Measurements from ENCODE around the gene EHF.
A peak's percentile ranks its signal among the peaks of the same experiment; 100 is the strongest.
"Not testable (repeated sequence)": the region's sequence is repeated elsewhere in the genome, so short reads cannot be mapped to it uniquely, and the experiment has no call there.

Gene EHF

DNA sequence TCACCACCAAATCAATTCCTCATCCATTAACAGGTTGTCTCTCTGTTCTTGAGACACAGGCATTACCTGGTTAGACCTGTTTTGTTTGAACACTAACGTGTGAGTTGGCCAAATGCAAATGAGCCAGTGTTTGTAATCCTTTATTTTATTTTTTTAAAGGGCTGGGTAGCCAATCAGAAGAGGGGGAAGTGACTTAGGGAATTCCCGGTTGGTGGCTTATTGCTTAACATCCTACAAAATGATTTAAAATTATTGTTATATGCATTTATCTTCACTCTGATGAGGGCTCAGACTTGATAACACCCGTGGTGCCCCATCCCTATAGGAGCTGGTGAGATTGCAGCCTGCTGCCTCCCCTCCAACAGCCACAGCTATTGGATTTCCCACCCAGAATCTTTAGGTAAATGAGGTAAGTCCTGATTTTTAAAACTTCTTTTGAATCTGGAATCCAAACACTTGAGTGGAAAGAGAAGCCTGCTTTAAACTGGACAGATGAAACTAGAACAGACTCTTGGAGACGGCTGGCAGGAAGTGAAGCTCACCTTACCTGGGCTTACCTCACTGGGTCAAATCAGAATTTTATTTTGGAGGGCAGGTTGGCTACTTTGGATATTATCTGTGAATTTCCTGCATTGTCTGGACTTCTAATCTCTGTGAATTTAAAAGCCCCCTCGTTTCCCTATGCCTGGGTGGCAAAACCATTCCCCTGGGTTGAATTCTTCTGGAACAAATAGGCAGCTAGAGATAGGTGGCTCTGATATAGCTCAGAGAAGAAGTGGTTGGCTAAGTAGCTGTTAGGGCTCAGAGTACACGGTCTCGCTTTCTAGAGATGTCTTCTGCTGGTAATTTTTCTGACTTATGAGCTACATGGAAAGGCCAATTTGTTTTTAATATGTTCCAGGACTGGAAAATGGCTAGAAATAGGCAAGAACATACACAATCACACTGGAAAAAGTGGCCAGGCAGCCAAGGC lies at the start of gene EHF:
Gene EHF (plus strand): TSS at position 274 of the 973 bp plus-strand sequence. CDS start 21,538 bp downstream, outside the sequence.
- no peak for DNase-seq (ENCODE audit: low spot score)

- DNase-seq (ENCODE audit: low spot score), result no peak
These were observed 47.4 kb upstream of the EHF start for GRCh38 chr11:34573537-34573936.

GRCh38 chr11:34575261-34575660 lies 45.6 kb upstream of the EHF start:
- no peak for DNase-seq (ENCODE audit: low spot score)

DNA sequence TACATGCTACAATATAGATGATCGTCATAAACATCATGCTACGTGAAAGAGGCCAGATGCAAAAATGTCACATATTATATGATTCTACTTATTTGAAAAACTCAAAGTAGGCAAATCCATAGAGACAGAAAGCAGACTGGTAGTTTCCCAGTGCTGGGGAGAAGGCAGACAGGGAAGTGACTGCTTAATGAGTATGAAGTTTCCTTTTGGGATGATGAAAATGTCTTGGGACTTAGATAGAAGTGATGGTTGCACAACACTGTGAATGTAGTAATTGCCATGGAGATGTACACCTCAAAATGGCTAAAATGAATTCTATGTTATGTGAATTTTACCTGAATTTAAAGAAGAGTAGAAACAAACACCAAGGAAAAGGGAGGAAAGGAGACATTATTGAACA lies 45.2 kb upstream of the EHF start:
- no peak for DNase-seq (ENCODE audit: low spot score)

DNA sequence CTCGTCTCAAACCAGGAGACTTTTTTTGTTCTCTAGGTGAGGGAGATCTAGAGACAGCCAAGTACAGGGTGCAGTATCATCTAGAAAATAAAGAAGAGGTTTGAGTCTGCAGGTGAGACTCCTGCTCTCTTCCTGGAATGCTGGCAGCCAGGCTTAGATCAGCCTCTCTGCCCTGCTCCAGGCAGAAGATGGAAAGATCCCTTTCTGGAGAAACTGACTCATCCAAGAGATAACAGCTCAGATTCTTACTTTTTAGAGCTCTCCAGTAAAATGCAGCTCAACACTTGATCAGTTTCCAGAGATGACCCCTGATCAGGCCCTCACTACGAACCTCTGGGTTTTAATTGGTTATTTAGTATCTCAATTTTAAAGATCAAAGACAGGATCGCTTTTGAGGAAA lies 44.6 kb upstream of the EHF start:
- no peak for DNase-seq (ENCODE audit: low spot score)

DNA sequence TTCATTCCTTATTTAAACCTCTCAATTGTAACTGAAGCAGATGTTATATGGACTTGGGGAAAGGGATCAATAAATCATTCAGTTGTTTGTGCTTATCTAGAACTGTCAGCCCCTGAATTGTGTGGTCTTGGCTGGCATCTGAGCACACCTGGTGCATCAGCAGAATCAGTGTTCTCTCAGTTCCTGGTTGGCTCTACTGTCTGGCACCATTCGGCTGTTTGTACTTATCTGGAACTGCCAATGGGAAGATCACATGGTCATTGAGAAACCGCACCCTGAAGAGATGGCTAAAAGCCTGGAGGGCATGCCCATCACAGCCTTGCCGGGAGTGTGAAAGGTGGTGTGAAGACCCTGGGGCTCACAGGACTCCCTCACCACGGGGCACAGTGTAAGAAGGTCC lies 37.1 kb upstream of the EHF start:
- DNase-seq (ENCODE audit: low spot score), result no peak

DNA sequence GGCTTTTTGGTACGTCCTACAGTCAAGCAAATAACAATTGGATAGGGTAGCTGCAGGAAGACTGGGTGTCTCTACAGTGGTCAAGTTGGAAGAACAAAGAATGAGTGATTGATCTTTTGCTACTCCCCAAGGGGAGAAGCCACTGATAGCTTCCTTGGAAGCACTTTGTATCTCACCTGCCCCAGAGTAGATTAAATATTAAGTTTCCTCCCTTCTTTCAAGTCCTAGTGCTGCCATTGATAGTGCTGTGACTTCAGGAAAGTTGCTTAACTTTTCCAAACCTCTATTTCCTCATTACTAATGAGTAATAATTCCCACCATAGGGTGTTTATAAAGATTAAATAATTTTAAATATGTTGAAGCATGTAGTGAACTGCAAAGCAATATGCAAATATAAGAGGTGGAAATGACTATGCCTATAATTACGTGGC lies 35.6 kb upstream of the EHF start:
- no peak for DNase-seq (ENCODE audit: low spot score)

- DNase-seq (ENCODE audit: low spot score), result peak; percentile 80
These were observed 35.0 kb upstream of the EHF start for GRCh38 chr11:34585735-34586487.

DNA sequence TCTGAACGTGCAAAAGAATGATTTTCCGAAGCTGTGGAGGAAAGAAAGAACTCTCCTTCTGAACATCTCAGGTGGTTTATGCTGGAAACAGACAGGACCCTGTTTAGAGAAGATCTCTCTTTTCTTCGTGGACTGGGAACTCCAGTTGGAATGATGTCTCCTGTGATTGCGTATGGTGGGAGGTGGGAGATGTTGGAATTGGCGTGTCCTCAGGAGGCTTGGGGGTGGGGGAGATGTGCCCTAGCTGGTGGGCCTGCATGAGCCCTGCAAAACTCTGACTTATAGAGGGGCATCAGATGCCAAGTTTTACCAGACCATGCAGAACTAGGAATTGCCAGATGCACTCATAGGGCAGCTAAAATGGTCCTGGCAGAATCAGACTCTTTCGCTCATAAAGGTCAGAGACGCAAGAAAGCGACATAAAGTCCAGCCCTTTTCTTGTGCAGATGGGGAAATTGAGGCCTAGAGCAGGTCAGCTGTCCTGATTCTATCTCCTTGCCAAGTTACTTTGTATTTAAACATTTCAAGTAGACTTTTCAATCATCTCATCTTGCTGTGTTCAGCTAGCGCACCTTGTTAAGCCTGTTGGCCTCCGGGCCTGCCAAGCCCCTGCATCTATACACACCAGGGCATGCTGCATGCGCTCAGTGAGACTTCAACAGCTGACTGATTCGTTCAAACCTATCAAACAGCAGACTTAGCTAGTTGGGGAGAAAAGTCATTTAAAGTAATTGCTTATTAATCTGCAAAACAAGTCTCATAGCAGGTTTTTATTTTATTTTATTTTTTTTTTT lies 34.2 kb upstream of the EHF start:
- DNase-seq (ENCODE audit: low spot score), result no peak

GRCh38 chr11:34587282-34587677 lies 33.6 kb upstream of the EHF start:
- DNase-seq (ENCODE audit: low spot score), result no peak

DNA sequence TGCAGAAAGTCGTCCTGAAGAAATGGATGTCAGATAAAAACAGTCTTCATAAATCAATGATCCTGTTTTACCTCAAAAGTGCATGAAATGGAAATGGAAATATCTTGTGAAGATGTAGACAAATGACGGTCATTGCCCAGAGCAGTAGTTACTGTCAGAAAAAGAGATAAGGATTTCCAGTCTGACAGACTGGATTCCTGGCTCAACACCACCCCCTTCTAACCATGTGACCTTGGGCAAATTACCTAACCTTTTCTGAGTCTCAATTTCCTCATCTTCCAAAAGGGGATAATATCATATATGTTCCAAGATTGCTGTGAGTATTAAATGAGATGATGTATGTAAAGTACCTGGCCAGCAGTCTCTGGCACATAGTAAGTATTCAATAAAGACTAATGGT lies 32.9 kb upstream of the EHF start:
- DNase-seq (ENCODE audit: low spot score), result no peak

DNA sequence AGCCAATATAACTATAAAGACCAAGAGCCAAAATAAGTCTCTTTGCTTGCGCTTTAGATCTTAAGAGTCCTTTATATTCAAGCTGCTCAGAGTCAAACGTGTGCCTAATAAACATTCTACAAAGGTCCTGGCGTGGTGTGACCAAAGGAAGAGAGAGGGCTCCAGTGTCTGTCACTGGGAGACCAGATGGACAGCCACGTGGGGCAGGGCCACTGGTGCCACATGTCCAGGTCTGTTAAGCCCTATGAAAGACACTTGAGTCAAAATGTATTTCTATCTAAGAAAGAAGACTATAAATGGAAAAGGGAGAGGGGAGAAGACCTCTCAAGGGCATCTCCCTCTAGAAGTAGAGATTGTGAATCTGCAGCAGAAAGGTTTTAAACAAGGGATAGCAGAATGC lies 32.2 kb upstream of the EHF start:
- no peak for DNase-seq (ENCODE audit: low spot score)

DNA sequence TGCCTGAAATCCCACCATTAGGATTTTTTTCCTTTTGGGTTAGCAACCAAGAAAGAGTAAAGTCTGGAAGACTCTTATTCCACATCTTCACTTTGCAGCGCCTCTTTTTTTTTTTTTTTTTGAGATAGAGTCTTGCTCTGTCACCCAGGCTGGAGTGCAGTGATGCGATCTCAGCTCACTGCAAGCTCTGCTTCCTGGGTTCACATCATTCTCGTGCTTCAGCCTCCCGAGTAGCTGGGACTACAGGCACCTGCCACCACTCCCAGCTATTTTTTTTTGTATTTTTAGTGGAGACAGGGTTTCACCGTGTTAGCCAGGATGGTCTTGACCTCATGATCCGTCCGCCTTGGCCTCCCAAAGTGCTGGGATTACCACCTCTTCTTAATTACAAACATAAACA lies 31.7 kb upstream of the EHF start:
- not testable (repeated sequence) for DNase-seq (ENCODE audit: low spot score)

DNA sequence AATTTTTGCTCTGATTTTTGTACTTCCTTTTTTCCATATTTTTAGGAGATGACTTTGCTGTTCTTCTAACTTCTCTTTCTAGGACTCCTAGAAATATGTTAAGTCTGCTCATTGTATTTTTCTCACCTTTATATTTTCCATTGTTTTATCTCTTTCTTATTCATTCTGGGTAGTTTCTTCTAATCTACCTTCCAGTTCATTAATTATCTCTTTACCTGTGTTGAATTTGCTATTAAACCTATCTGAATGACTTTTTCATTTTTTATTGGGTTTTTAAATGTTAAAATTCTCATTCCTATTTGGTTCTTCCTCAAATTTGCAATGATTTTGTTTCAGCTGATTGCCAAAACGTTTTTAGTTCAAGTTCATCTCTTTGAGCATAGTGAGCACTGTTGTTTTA lies 27.8 kb upstream of the EHF start:
- no peak for DNase-seq (ENCODE audit: low spot score)

DNA sequence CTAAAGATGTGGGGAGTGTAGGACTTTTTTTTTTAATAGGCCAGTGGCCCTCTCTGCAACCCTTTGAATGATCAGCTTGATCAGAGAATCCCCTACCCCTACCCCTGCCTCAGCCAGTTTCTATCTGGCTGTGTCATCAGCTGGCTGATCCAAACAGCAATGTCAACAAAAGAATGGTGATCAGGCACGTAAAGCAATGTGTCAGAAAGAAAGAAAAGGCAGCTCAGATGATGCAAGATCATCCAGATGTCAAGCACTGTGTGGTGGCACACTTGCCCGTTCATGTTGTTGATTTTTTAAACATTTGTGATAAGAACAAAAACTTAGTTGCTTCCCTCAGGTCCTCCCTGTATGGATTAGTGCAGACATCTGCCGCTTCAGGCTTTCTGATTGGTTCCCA lies 26.3 kb upstream of the EHF start:
- DNase-seq (ENCODE audit: low spot score), result no peak

GRCh38 chr11:34595391-34595790 lies 25.5 kb upstream of the EHF start:
- DNase-seq (ENCODE audit: low spot score), result no peak

DNA sequence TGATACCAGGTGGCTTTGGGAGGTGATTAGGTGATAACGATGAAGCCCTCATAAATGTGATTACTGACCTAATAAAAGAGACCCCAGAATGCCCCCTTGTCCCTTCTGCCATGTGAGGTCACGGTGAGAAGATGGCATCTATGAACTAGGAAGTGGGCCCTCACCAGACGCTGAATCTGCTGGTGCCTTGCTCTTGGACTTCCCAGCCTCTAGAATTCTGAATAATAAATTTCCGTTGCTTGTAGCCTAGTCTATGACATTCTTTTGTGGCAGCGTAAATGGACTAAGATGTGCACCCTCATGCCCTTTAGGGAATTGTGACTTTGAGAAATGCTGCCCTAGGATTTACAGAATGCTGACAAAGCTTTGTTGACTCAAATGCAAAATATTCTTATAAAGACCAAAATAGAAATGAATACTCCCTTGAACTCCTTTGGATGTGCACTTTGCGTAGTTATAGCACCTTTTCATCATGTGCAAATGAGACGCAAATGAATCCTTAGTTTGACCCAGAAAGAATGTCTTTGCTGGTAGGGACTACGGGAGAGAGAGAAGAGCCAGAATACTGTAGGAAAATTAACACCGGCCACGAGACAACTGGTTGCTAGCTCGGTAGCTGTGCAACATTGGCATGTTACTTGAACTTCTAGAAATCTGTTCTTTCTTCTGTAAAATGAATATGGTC lies 24.8 kb upstream of the EHF start:
- no peak for DNase-seq (ENCODE audit: low spot score)

DNA sequence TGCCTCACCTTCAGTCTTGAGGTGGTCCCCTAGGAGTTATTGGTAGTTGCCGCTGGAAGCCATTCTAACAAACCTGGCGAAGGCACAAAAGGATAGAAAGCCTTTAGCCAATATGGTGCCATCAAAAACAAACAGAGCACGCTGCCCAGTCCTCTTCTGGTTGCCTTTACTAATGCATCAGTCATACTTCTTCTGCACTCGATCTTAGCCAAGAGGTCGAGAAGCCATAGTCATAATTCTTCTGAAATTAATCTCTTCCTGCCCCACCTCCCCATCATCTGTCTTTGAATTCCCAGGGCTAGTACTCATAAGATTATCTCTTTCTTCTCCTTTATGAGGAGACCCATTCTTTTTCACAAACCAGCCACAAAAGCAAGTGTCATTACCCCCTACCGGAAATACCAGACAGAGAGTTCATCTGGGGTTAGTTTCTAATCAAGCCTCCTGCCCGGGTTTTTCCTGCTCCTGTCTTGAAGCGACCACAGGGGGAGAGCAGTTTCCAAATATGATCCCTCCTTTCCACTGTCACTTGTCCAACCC lies 21.4 kb upstream of the EHF start:
- peak; percentile 91 for DNase-seq (ENCODE audit: low spot score)

- no peak for DNase-seq (ENCODE audit: low spot score)
These were observed 20.4 kb upstream of the EHF start for GRCh38 chr11:34600339-34601084.

DNA sequence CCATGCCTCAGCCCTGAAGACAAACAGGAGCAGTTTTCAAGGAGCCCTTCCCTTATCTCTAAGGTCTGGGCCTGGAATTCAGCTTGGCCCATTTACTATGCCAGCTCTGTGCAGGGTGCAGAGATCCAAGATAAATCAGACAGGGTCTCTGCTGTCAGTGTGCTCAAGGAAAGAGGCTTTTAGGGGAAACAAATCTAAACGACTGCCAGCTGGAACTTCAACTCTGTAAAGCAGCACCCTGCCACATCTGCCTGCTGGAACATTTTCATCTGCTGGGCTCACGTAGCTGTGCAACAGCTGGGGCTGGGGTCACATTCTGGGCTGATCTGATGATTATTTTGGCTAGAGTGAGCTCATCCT lies 19.8 kb upstream of the EHF start:
- DNase-seq (ENCODE audit: low spot score), result no peak

GRCh38 chr11:34601609-34602008 lies 19.3 kb upstream of the EHF start:
- DNase-seq (ENCODE audit: low spot score), result no peak

Measured in AG08395 (cell line).